K562 (cell line): ENCODE results near the gene TDRD6. TPM values are rescaled to one million over a fixed set of nuclear protein-coding genes. Genes with fewer than 3 reads are reported as not detected.

Experiments used
- ATAC-seq: fragments of 200-7000 bp; cut with Tn5 transposase; 3 replicates; pipeline ENCODE4 v1.9.1; 2020; ENCODE audit warnings: moderate library complexity
- BruUV-seq: library from RNA; stranded (reverse); fragments of 400-500 nt; replicated peaks from 2 replicates; lab custom pipeline; 2021; lab: Mats Ljungman, UMichigan
- CTCF ChIA-PET: fragments of 300-600 bp; formaldehyde crosslinking; extraction: SDS; loops from one replicate; lab custom pipeline; 2021; ENCODE audit warnings: low intra/inter-chr PET ratio; lab: Yijun Ruan, JAX
- POLR2A ChIA-PET: fragments of 300-600, 350-650 bp; sonication (Branson Sonifier 250); formaldehyde crosslinking; extraction: SDS; loops from one replicate; lab custom pipeline; 2021; ENCODE audit warnings: antibody characterized with exemption, inconsistent platforms; lab: Yijun Ruan, JAX
- DNase-seq, 4 experiments: peaks; one replicate each; pipeline versions ENCODE4 v3.0.0 to v3.0.0-alpha.2; 2011 to 2018; ENCODE audit warnings: low spot score in 3 of 4, mixed read lengths in 3 of 4; ENCODE audit errors: extremely low read depth in 1 of 4
- FAIRE-seq: peaks from 2 replicates; lab custom pipeline; 2011; peaks lifted over from hg19 to GRCh38; lab: Jason Lieb, UNC
- H2AFZ ChIP-seq: 2 replicates; pipeline ENCODE4 v1.6.0; 2011; ENCODE audit warnings: low read depth, low read length, control low read depth, inconsistent platforms
- H3K27ac ChIP-seq: fragments of 200-600 bp; 3 replicates; pipeline ENCODE4 v1.8.0; 2011; ENCODE audit warnings: low read depth, mild to moderate bottlenecking, control low read depth, inconsistent platforms, low read length, moderate library complexity, mixed read lengths; ENCODE audit errors: extremely low read depth
- H3K27me3 ChIP-seq, 2 experiments: fragments of 300-600 bp in 1 of 2; 2 replicates in 1 of 2; 3 replicates in 1 of 2; pipeline versions ENCODE4 v1.6.0 to v1.8.0; 2011; ENCODE audit warnings: inconsistent platforms in 2 of 2, low read length in 2 of 2, mild to moderate bottlenecking in 1 of 2, mixed read lengths in 1 of 2, moderate library complexity in 1 of 2; ENCODE audit not compliant: control insufficient read depth in 2 of 2, insufficient read depth in 2 of 2
- H3K36me3 ChIP-seq: fragments of 300-600 bp; 3 replicates; pipeline ENCODE4 v1.8.0; 2011; ENCODE audit warnings: mild to moderate bottlenecking, low read length, inconsistent platforms; ENCODE audit not compliant: control insufficient read depth, insufficient read depth
- H3K4me1 ChIP-seq, 2 experiments: fragments of 200-600 bp in 1 of 2; replicated peaks in 1 of 2; 2 replicates in 1 of 2; 3 replicates in 1 of 2; pipeline versions ENCODE4 v1.5.1 to v1.8.0; 2011; ENCODE audit warnings: inconsistent platforms in 2 of 2, low read length in 2 of 2, mild to moderate bottlenecking in 1 of 2, mixed read lengths in 1 of 2, moderate library complexity in 1 of 2; ENCODE audit not compliant: control insufficient read depth in 2 of 2, insufficient read depth in 2 of 2
- H3K4me2 ChIP-seq: 2 replicates; pipeline ENCODE4 v1.6.1; 2011; ENCODE audit warnings: low read length, control low read depth, inconsistent platforms, mixed read lengths; ENCODE audit not compliant: insufficient read depth
- H3K4me3 ChIP-seq: fragments of 200-600 bp; sonication (generic), shearing (Covaris generic); 2 replicates; pipeline ENCODE4 v1.5.1; 2016; ENCODE audit warnings: control low read depth, inconsistent platforms
- H3K79me2 ChIP-seq: fragments of 200-600 bp; 3 replicates; pipeline ENCODE4 v1.8.0; 2011; ENCODE audit warnings: low read length, inconsistent platforms; ENCODE audit not compliant: control insufficient read depth, insufficient read depth
- H3K9ac ChIP-seq, 2 experiments: 2 replicates each; pipeline versions ENCODE4 v1.6.0 to v1.6.1; 2011; ENCODE audit warnings: low read depth in 2 of 2, low read length in 2 of 2, control low read depth in 1 of 2, inconsistent platforms in 1 of 2, mild to moderate bottlenecking in 1 of 2, mixed read lengths in 1 of 2; ENCODE audit not compliant: insufficient read depth in 1 of 2
- H3K9me1 ChIP-seq: one replicate; pipeline ENCODE4 v1.6.0; 2011; ENCODE audit warnings: inconsistent platforms, mild to moderate bottlenecking, low read length, moderate library complexity; ENCODE audit not compliant: control insufficient read depth, insufficient read depth
- H3K9me3 ChIP-seq: replicated peaks from 2 replicates; pipeline ENCODE4 v1.5.1; 2011; ENCODE audit warnings: low read depth, low read length, inconsistent platforms; ENCODE audit not compliant: control insufficient read depth, insufficient read depth
- H4K20me1 ChIP-seq: replicated peaks from 2 replicates; pipeline ENCODE4 v1.6.1; 2011; ENCODE audit warnings: low read length, inconsistent platforms, mixed read lengths; ENCODE audit not compliant: control insufficient read depth, insufficient read depth
- C11orf30 ChIP-seq: fragments of 450-650 bp; IDR thresholded peaks from 2 replicates; pipeline ENCODE4 v1.6.1; 2016; ENCODE audit warnings: low read depth, mild to moderate bottlenecking
- CBX8 ChIP-seq: fragments of 200-600 bp; sonication (generic); IDR thresholded peaks from 2 replicates; pipeline ENCODE4 v1.6.1; 2012; ENCODE audit warnings: borderline replicate concordance, mixed run types, low read depth, mild to moderate bottlenecking, moderate library complexity, mixed read lengths, low read length, control low read depth, inconsistent platforms; ENCODE audit not compliant: poor library complexity, severe bottlenecking; ENCODE audit errors: extremely low read depth
- ESRRB ChIP-seq: fragments of 250-450 bp; sonication (Bioruptor Pico); IDR thresholded peaks from 2 replicates; pipeline ENCODE4 v1.5.0; 2020; ENCODE audit warnings: mild to moderate bottlenecking, moderate library complexity, borderline replicate concordance
- HES1 ChIP-seq: fragments of 450-650 bp; IDR thresholded peaks from 2 replicates; pipeline ENCODE4 v1.6.1; 2016; ENCODE audit warnings: low read depth, mild to moderate bottlenecking, moderate library complexity
- HMGXB4 ChIP-seq: sonication (generic); formaldehyde crosslinking; IDR thresholded peaks from 2 replicates; pipeline ENCODE4 v1.8.1; 2023; ENCODE audit warnings: mild to moderate bottlenecking, missing genetic modification reagents
- JUND ChIP-seq, 2 experiments: IDR thresholded peaks; 2 replicates in 1 of 2; 3 replicates in 1 of 2; pipeline ENCODE4 v1.6.1; 2011; ENCODE audit warnings: borderline replicate concordance in 2 of 2, low read depth in 2 of 2, low read length in 2 of 2, improper control_type of control experiment in 1 of 2, missing biosample characterization in 1 of 2, missing genetic modification characterization in 1 of 2, missing genetic modification reagents in 1 of 2
- MTF1 ChIP-seq: fragments of 250-450 bp; sonication (Bioruptor Pico); IDR thresholded peaks from 2 replicates; pipeline ENCODE4 v1.9.0; 2021; ENCODE audit warnings: moderate library complexity, mild to moderate bottlenecking, inconsistent platforms, borderline replicate concordance
- NELFE ChIP-seq: IDR thresholded peaks from 2 replicates; pipeline ENCODE4 v1.6.1; 2011; ENCODE audit warnings: mild to moderate bottlenecking; ENCODE audit not compliant: insufficient read depth, insufficient read length
- NRF1 ChIP-seq, 2 experiments: fragments of 450-650 bp; IDR thresholded peaks in 1 of 2; conservative IDR thresholded peaks in 1 of 2; 2 replicates each; pipeline ENCODE4 v1.6.1; 2014; ENCODE audit warnings: mild to moderate bottlenecking in 2 of 2
- RBBP5 ChIP-seq: fragments of 200-600 bp; sonication (generic); IDR thresholded peaks from 2 replicates; pipeline ENCODE4 v1.6.1; 2012; ENCODE audit warnings: borderline replicate concordance, mild to moderate bottlenecking, low read length, control low read depth, inconsistent platforms; ENCODE audit not compliant: insufficient read depth, poor library complexity, severe bottlenecking
- SLC30A9 ChIP-seq: fragments of 250-450 bp; sonication (Bioruptor Pico); IDR thresholded peaks from 2 replicates; pipeline ENCODE4 v1.8.0; 2022; ENCODE audit warnings: mild to moderate bottlenecking, moderate library complexity
- ZBTB34 ChIP-seq: fragments of 250-450 bp; sonication (Bioruptor Pico); IDR thresholded peaks from 2 replicates; pipeline ENCODE4 v1.8.0; 2021; ENCODE audit warnings: mild to moderate bottlenecking, moderate library complexity
- ZKSCAN1 ChIP-seq: fragments of 150-350 bp; IDR thresholded peaks from 2 replicates; pipeline ENCODE4 v1.6.1; 2016; ENCODE audit warnings: low read depth, low read length
- ZNF316 ChIP-seq: fragments of 450-650 bp; IDR thresholded peaks from 2 replicates; pipeline ENCODE4 v1.6.1; 2016
- WGBS: fragments of 100-300 bp; shearing (Covaris generic); methylation state at CpG from one replicate; pipeline ENCODE4 v1.1.6; 2016; ENCODE audit warnings: low coverage, mixed read lengths; ENCODE audit not compliant: insufficient coverage; ENCODE audit errors: missing lambda C conversion rate; 5-methylcytosine and 5-hydroxymethylcytosine counted together
- in situ Hi-C: fragments of 300-500 bp; cut with MboI; formaldehyde crosslinking; loops from 4 replicates; pipeline ENCODE4 v1.15.0; 2018; ENCODE audit warnings: inconsistent platforms, mixed read lengths
- intact Hi-C: fragments of 100-400 bp; cut with micrococcal nuclease; formaldehyde crosslinking; loops from 2 replicates; pipeline ENCODE4 v1.14.2; 2022
- polyA plus RNA-seq, 8 experiments: library from polyadenylated mRNA; depleted of rRNA in 4 of 8; stranded (reverse) in 5 of 8; unstranded in 3 of 8; fragments of >200 nt; fragmentation: Nextera tagmentation in 2 of 8; fragmentation: Illumina TruSeq in 1 of 8; extraction: Ambion mirVana in 2 of 8; extraction: Trizol in 1 of 8; gene quantifications; 2 replicates each; pipeline versions ENCODE4 v1.2.1 to v1.2.3, GENCODE V29; 2011 to 2014; ENCODE audit warnings: inconsistent platforms in 1 of 8, missing spikeins in 1 of 8
- total RNA-seq, 7 experiments: library from RNA; depleted of rRNA in 6 of 7; stranded (reverse); fragments of >200 nt in 6 of 7; fragmentation: Illumina TruSeq in 2 of 7; extraction: Trizol in 2 of 7; gene quantifications; 2 replicates each; pipeline versions ENCODE4 v1.2.1 to v1.2.3, GENCODE V29; 2011 to 2021; ENCODE audit warnings: low replicate concordance in 1 of 7
- TF ChIP-seq, protein P1 (sequence below): IDR thresholded peaks from 2 replicates; pipeline ENCODE4 v1.6.1; 2012; ENCODE audit warnings: low read depth, low read length, improper control_type of control experiment, borderline replicate concordance

The TDRD6 gene
- total and polyA plus RNA-seq, 9 of the 15 experiments (the other 6 are each of a cell fraction or from before 2014, with no cell fraction given) = under 0.01 to 0.53 (median 0.14) TPM; not detected in 1

DNA sequence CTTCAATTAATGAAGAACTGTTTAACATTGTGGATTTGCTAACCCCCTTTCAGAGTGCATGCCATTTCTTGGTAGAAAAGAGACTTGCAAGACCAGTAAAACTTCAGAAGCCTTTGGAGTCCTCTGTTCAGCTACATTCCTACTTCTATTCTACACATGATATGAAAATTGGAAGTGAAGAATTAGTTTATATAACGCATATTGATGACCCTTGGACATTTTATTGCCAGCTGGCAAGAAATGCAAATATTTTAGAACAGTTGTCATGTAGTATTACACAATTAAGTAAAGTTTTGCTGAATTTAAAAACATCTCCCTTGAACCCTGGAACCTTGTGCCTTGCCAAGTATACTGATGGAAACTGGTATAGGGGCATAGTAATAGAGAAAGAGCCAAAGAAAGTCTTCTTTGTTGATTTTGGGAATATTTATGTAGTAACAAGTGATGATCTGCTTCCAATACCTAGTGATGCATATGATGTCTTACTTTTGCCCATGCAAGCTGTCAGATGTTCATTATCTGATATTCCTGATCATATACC is 3.3 kb downstream of the TDRD6 start:
- TF ChIP-seq JUND (IDR thresholded peaks at IDR 0.05; ENCODE audit: borderline replicate concordance, low read depth, low read length) (no peak), JUND (tag; IDR thresholded peaks at IDR 0.05; ENCODE audit: borderline replicate concordance, low read depth, low read length) (no peak), NRF1 (conservative IDR thresholded peaks at IDR 0.05 in 1 of 2, IDR thresholded peaks at IDR 0.05 in 1 of 2) (no peak), RBBP5 (no peak), CBX8 (no peak), ESRRB (no peak), MTF1 (CRISPR knock-in tag) (no peak), HES1 (no peak), ZKSCAN1 (no peak), HMGXB4 (CRISPR knock-in tag) (no peak), ZBTB34 (CRISPR knock-in tag) (no peak), NELFE (no peak), ZNF316 (no peak), SLC30A9 (CRISPR knock-in tag) (no peak), C11orf30 (no peak)
- TF ChIP-seq, protein P1, sequence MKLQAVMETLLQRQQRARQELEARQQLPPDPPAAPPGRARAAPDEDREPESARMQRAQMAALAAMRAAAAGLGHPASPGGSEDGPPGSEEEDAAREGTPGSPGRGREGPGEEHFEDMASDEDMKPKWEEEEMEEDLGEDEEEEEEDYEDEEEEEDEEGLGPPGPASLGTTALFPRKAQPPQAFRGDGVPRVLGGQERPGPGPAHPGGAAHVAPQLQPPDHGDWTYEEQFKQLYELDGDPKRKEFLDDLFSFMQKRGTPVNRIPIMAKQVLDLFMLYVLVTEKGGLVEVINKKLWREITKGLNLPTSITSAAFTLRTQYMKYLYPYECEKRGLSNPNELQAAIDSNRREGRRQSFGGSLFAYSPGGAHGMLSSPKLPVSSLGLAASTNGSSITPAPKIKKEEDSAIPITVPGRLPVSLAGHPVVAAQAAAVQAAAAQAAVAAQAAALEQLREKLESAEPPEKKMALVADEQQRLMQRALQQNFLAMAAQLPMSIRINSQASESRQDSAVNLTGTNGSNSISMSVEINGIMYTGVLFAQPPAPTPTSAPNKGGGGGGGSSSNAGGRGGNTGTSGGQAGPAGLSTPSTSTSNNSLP = no peak
- DNase-seq = no peak
- Histone ChIP-seq H3K36me3 (no peaks in the 10 kb centered on the region), H3K9me1 (no peaks in the 10 kb centered on the region), H3K4me1 (peaks cover 0 to 14% of the 10 kb centered on the region in 2 experiments; a peak in 2 of 5 replicates), H3K4me3 (no peak overlapping the region), H3K79me2 (no peaks in the 10 kb centered on the region), H2AFZ (no peak overlapping the region), H3K27me3 (peaks cover 0 to 11% of the 10 kb centered on the region in 2 experiments; a peak in 1 of 5 replicates), H3K27ac (no peak overlapping the region), H3K4me2 (no peak overlapping the region), H3K9ac (no peak overlapping the region), H4K20me1 (no peaks in the 10 kb centered on the region), H3K9me3 (no peaks in the 10 kb centered on the region)
- no peak for ATAC-seq
- ChIA-PET CTCF (no interaction called here), POLR2A (no interaction called here)
- in situ Hi-C loops = no loop called here
- WGBS = 0% methylated on average over 1 of the region's 1 CpG
- intact Hi-C loops = no loop called here
- FAIRE-seq = no peak
- BruUV-seq = no TSS peak
